WI38 (cell line): Measurements from ENCODE around the gene RNF115.
"Not testable (repeated sequence)": the region's sequence is repeated elsewhere in the genome, so short reads cannot be mapped to it uniquely, and the experiment has no call there.

Experiments used
- H3K4me3 ChIP-seq: 2 replicates; pipeline ENCODE4 v1.5.1; 2011; ENCODE audit warnings: low read depth, mild to moderate bottlenecking, control low read depth, low read length
- TF ChIP-seq, protein P1 (sequence below): IDR thresholded peaks from 2 replicates; pipeline ENCODE4 v1.5.1; 2012; ENCODE audit warnings: low read depth, mild to moderate bottlenecking, control low read depth, low read length

Gene RNF115

DNA sequence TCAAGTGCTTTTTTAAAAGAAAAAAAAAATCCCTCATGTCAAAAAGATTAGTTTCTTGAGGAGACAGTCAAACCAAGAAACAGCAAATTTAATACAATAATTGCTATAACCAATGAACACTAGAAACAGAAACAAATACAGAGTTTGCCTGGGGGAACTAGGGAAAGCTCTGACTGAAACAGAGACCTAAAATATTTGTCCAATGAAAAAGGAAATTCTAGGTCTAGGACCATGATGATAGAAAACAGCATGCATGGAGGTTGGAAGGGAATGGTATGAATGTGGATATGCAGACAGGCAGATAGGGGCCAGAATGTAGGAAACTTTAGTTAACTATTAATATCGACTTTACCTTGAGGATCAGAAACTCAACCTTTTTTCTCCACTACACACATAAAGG is 31.4 kb downstream of the RNF115 start:
- TF ChIP-seq, protein P1, sequence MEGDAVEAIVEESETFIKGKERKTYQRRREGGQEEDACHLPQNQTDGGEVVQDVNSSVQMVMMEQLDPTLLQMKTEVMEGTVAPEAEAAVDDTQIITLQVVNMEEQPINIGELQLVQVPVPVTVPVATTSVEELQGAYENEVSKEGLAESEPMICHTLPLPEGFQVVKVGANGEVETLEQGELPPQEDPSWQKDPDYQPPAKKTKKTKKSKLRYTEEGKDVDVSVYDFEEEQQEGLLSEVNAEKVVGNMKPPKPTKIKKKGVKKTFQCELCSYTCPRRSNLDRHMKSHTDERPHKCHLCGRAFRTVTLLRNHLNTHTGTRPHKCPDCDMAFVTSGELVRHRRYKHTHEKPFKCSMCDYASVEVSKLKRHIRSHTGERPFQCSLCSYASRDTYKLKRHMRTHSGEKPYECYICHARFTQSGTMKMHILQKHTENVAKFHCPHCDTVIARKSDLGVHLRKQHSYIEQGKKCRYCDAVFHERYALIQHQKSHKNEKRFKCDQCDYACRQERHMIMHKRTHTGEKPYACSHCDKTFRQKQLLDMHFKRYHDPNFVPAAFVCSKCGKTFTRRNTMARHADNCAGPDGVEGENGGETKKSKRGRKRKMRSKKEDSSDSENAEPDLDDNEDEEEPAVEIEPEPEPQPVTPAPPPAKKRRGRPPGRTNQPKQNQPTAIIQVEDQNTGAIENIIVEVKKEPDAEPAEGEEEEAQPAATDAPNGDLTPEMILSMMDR: no peak
- no peak overlapping the region for H3K4me3 ChIP-seq

DNA sequence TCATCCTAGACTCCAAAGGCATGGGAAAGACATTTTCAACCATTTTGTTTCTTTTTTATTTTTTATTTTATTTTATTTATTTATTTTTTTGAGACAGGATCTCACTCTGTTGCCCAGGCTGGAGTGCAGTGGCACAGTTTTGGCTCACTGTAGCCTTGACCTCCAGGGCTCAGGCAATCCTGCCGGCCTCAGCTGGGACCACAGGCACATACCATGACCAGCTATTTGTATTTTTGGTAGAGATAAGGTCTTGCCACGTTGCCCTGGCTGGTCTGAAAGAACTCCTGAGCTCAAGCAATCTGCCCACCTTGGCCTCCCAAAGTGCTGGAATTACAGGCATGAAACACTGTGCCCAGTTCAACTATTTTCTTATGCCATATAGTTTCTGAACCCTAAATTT is 32.0 kb downstream of the RNF115 start:
- not testable (repeated sequence) for H3K4me3 ChIP-seq

DNA sequence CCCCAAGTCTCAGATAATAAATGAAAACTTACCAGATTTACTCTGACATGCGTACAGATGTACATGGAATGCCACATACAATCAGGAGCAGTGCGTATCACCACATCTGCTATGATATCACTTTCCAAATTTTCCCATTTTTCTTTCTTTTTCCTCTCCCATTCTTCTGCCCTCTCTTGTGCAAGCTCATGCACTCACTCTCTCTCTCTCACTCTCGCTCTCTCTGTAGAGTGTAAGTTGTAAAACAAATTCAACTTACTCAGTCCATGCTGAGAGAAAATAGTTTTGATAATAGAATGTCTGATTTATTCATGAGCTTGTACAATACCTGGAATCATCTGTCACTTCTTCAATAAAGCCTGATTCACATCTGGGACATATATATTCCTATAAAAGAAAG is 35.3 kb downstream of the RNF115 start:
- H3K4me3 ChIP-seq: no peak overlapping the region
- TF ChIP-seq, protein P1: no peak

DNA sequence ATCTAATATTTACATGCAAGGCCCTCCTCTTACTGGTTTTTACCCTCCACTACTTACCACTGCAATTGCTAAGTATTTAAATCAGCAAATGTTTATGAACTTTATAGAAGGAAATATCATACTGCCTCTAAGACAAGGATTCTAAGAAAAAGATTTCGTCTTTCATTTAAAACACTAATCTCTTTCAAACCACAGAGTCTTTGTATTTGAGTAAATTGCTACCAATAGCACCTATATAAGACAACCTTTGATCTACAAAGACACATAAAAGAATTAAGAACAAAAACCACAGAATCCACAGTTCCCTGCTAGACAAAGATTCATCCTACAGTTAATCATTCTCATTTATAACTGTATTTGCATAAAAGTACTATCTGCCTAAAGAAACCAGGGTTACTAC is 37.6 kb downstream of the RNF115 start:
- TF ChIP-seq, protein P1: no peak
- no peak overlapping the region for H3K4me3 ChIP-seq

DNA sequence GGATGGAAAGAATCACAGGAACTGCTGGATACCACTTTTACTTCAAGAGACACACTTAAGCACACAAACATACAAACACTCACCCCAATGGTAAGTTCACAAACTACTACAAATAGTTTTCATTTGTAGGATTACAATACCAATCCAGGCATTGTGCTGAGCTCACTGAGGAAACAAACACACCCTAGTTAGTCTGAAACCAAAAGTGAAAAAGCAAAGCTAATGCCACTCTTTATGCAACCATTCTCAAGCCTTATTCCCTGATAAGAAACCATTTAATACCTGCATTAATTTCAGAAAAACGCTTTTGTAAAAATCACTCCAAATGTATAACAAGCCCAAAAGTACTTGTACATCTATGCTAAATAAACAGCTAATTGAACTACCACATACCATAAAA is 38.3 kb downstream of the RNF115 start:
- no peak overlapping the region for H3K4me3 ChIP-seq
- TF ChIP-seq, protein P1: no peak

DNA sequence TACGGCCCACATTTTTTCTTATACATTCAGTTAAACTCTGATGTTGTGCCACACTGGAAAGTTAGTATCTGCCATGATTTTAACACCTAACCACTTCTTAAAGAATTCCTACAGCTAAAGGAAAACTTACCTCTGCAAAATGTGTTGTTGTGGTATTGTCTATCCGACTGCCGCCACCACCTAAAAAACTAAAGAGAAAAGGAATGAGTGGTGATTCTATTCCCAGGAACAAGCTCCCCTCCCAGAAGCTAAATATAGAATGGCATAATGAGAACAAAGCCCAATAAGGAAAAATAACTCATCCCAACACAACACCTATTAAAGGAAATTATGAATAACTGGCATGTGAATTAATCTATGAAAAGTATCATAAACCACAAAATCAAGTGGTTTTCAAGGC is 39.5 kb downstream of the RNF115 start:
- TF ChIP-seq, protein P1: no peak
- peak overlapping the region; percentile 4; the same call in 1 of the 2 replicates for H3K4me3 ChIP-seq

DNA sequence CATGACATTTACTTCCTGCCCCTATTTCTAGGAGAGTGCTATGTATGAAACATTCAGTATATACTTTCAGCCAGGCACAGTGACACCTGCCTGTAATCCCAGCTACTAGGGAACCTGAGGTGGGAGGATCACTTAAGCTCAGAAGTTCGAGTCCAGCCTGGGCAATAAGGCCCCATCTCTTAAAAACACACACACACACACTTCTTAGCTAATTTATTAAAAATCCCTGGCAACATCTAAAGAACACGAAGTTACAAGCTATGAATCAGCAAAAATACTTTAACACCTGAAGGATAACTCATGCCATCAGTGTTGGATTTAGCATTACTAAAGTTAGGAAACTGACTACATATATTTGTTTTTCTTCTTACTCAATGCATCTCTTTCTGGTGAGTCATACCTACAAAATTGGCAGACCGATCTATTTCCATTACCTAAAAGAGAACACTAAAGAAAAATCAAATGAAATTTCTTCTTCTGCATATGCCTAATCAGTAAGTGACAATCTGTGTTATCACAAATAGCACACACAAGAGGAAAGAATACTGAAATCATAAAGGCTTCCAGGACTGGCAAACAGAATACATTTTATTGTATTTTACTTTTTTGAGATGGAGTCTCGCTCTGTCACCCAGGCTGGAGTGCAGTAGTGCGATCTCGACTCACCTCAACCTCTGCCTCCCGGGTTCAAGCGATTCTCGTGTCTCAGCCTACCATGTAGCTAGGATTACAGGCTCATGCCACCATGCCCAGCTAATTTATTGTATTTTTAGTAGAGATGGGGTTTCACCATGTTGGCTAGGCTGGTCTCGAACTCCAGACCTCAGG is 41.4 kb downstream of the RNF115 start:
- TF ChIP-seq, protein P1: no peak
- no peak overlapping the region for H3K4me3 ChIP-seq

DNA sequence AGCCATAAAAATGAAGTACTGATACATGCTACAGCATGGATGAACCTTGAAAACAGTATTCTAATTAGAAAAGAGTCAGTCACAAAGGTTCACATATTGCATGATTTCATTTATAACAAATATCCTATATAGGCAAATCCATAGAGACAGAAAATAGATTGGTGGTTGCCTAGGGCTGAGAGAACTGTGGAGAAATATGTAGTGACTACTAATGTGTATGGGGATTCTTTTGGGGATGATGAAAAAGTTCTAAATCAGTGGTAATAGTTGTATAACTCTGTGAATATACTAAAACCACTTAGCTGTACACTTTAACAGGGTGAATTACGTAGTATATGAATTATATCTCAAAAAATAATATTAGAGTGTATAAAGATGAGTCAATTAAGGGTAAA is 45.8 kb downstream of the RNF115 start:
- TF ChIP-seq, protein P1: no peak
- H3K4me3 ChIP-seq: no peak overlapping the region
